H1 (cell line): Measurements from ENCODE around the gene KMT5C. TPM values are rescaled to one million over a fixed set of nuclear protein-coding genes. Genes with fewer than 3 reads are reported as not detected.

Experiments used
- CTCF ChIA-PET: fragments of 300-600 bp; sonication (Branson Sonifier 250); formaldehyde crosslinking; loops from one replicate; lab custom pipeline; 2021; ENCODE audit not compliant: partially characterized antibody; lab: Charles Lee
- POLR2A ChIA-PET: fragments of 300-600 bp; sonication (Branson Sonifier 250); formaldehyde crosslinking; loops from one replicate; lab custom pipeline; 2021; ENCODE audit warnings: inconsistent platforms; ENCODE audit not compliant: partially characterized antibody; lab: Charles Lee
- DNase-seq, 2 experiments: peaks; one replicate each; pipeline versions ENCODE4 v3.0.0 to v3.0.0-alpha.2; 2010 to 2022; ENCODE audit warnings: low spot score in 2 of 2, low read depth in 1 of 2, mixed read lengths in 1 of 2
- FAIRE-seq: peaks from 2 replicates; lab custom pipeline; 2011; peaks lifted over from hg19 to GRCh38; lab: Jason Lieb, UNC
- H2AFZ ChIP-seq: 2 replicates; pipeline ENCODE4 v1.8.1; 2012; ENCODE audit warnings: low read length, inconsistent platforms
- H2AK5ac ChIP-seq: 2 replicates; pipeline ENCODE4 v1.6.1; 2013; ENCODE audit warnings: low read depth, low read length
- H2BK120ac ChIP-seq: replicated peaks from 2 replicates; pipeline ENCODE3; 2013; ENCODE audit warnings: low read depth, low read length, inconsistent platforms
- H2BK12ac ChIP-seq: 2 replicates; pipeline ENCODE4 v1.6.1; 2013; ENCODE audit warnings: low read depth, low read length
- H2BK15ac ChIP-seq: 2 replicates; pipeline ENCODE4 v1.6.1; 2013; ENCODE audit warnings: low read length
- H2BK20ac ChIP-seq: 2 replicates; pipeline ENCODE4 v1.6.1; 2013; ENCODE audit warnings: low read length
- H2BK5ac ChIP-seq: 2 replicates; pipeline ENCODE4 v1.6.1; 2013; ENCODE audit warnings: low read depth, low read length
- H3K14ac ChIP-seq: 2 replicates; pipeline ENCODE4 v1.6.1; 2013; ENCODE audit warnings: inconsistent platforms; ENCODE audit not compliant: insufficient read length
- H3K18ac ChIP-seq: 2 replicates; pipeline ENCODE4 v1.6.1; 2013; ENCODE audit warnings: low read length; ENCODE audit errors: extremely low read depth
- H3K23ac ChIP-seq: 2 replicates; pipeline ENCODE4 v1.6.1; 2013; ENCODE audit warnings: inconsistent platforms; ENCODE audit not compliant: insufficient read length
- H3K23me2 ChIP-seq: 2 replicates; pipeline ENCODE4 v1.6.1; 2013; ENCODE audit warnings: low read depth, low read length
- H3K27ac ChIP-seq: 2 replicates; pipeline ENCODE4 v1.6.1; 2011; ENCODE audit warnings: low read depth, low read length, inconsistent platforms
- H3K27me3 ChIP-seq, 4 experiments: replicated peaks in 1 of 4; 1 replicate in 1 of 4; 2 replicates in 3 of 4; pipeline versions ENCODE4 v1.6.1 to v1.8.1; 2011 to 2013; ENCODE audit warnings: low read length in 3 of 4, mild to moderate bottlenecking in 3 of 4, inconsistent platforms in 2 of 4, mixed read lengths in 2 of 4, moderate library complexity in 1 of 4; ENCODE audit not compliant: control insufficient read depth in 3 of 4, insufficient read depth in 3 of 4; ENCODE audit errors: extremely low read depth in 1 of 4
- H3K36me3 ChIP-seq, 4 experiments: 2 replicates each; pipeline versions ENCODE4 v1.6.1 to v1.8.1; 2011 to 2013; ENCODE audit warnings: mild to moderate bottlenecking in 4 of 4, low read length in 3 of 4, moderate library complexity in 2 of 4, control low read depth in 1 of 4, inconsistent platforms in 1 of 4; ENCODE audit not compliant: insufficient read depth in 4 of 4, control insufficient read depth in 2 of 4
- H3K4ac ChIP-seq: replicated peaks from 2 replicates; pipeline ENCODE3; 2013; ENCODE audit warnings: low read length, low read depth, mixed read lengths, inconsistent platforms; ENCODE audit not compliant: insufficient read length
- H3K4me1 ChIP-seq, 4 experiments: replicated peaks in 1 of 4; 1 replicate in 1 of 4; 2 replicates in 3 of 4; pipeline versions ENCODE4 v1.6.1 to v1.8.1; 2011 to 2013; ENCODE audit warnings: low read length in 3 of 4, inconsistent platforms in 2 of 4, mixed read lengths in 1 of 4; ENCODE audit not compliant: insufficient read depth in 4 of 4, control insufficient read depth in 3 of 4
- H3K4me2 ChIP-seq, 2 experiments: 2 replicates each; pipeline versions ENCODE4 v1.6.1 to v1.8.1; 2011 to 2013; ENCODE audit warnings: low read depth in 2 of 2, low read length in 2 of 2, control low read depth in 1 of 2, inconsistent platforms in 1 of 2, mild to moderate bottlenecking in 1 of 2; ENCODE audit not compliant: insufficient read depth in 1 of 2
- H3K4me3 ChIP-seq, 4 experiments: fragments of 200-600, 300-600 bp in 1 of 4; sonication (generic), shearing (Covaris generic), sonication (Bioruptor Twin) in 1 of 4; 2 replicates each; pipeline versions ENCODE4 v1.5.1 to v1.8.1; 2011 to 2016; ENCODE audit warnings: low read length in 4 of 4, low read depth in 3 of 4, control low read depth in 2 of 4, inconsistent platforms in 2 of 4, mild to moderate bottlenecking in 2 of 4, mixed read lengths in 1 of 4, moderate library complexity in 1 of 4; ENCODE audit not compliant: insufficient read depth in 2 of 4; ENCODE audit errors: extremely low read depth in 1 of 4
- H3K56ac ChIP-seq: replicated peaks from 2 replicates; pipeline ENCODE3; 2013; ENCODE audit warnings: low read depth, mild to moderate bottlenecking, mixed read lengths, low read length, inconsistent platforms; ENCODE audit not compliant: insufficient read length
- H3K79me1 ChIP-seq: 2 replicates; pipeline ENCODE4 v1.6.1; 2013; ENCODE audit warnings: low read depth, low read length, control low read depth
- H3K79me2 ChIP-seq, 2 experiments: 2 replicates each; pipeline versions ENCODE4 v1.6.1 to v1.8.1; 2012 to 2013; ENCODE audit warnings: low read length in 2 of 2, mild to moderate bottlenecking in 2 of 2, inconsistent platforms in 1 of 2; ENCODE audit not compliant: insufficient read depth in 2 of 2, control insufficient read depth in 1 of 2
- H3K9ac ChIP-seq, 4 experiments: replicated peaks in 1 of 4; 1 replicate in 1 of 4; 2 replicates in 3 of 4; pipeline versions ENCODE4 v1.6.1 to v1.8.1; 2011 to 2013; ENCODE audit warnings: low read depth in 3 of 4, low read length in 3 of 4, control low read depth in 2 of 4, mild to moderate bottlenecking in 2 of 4, moderate library complexity in 2 of 4, inconsistent platforms in 1 of 4; ENCODE audit errors: extremely low read depth in 1 of 4
- H3K9me3 ChIP-seq, 2 experiments: 2 replicates each; pipeline versions ENCODE4 v1.6.1 to v1.8.1; 2012 to 2013; ENCODE audit warnings: mild to moderate bottlenecking in 2 of 2, moderate library complexity in 2 of 2, control low read depth in 1 of 2, inconsistent platforms in 1 of 2, low read depth in 1 of 2, low read length in 1 of 2, mixed read lengths in 1 of 2; ENCODE audit not compliant: insufficient read depth in 2 of 2
- H4K20me1 ChIP-seq, 2 experiments: replicated peaks in 1 of 2; 2 replicates each; pipeline versions ENCODE3 to v1.8.1; 2011 to 2013; ENCODE audit warnings: inconsistent platforms in 2 of 2, low read length in 2 of 2, mild to moderate bottlenecking in 1 of 2; ENCODE audit not compliant: insufficient read depth in 2 of 2, control insufficient read depth in 1 of 2
- H4K5ac ChIP-seq: 2 replicates; pipeline ENCODE4 v1.6.1; 2013; ENCODE audit warnings: low read length, low read depth, mixed read lengths, inconsistent platforms; ENCODE audit not compliant: insufficient read length
- H4K8ac ChIP-seq: 2 replicates; pipeline ENCODE4 v1.8.0; 2013; ENCODE audit warnings: mild to moderate bottlenecking, moderate library complexity, low read length, inconsistent platforms; ENCODE audit not compliant: insufficient read depth; ENCODE audit errors: extremely low read depth
- H4K91ac ChIP-seq: replicated peaks from 2 replicates; pipeline ENCODE3; 2013; ENCODE audit warnings: low read length, mixed read lengths, inconsistent platforms; ENCODE audit not compliant: insufficient read length
- CBX5 ChIP-seq: fragments of 300-800, 300-1000 bp; sonication (generic); IDR thresholded peaks from 2 replicates; pipeline ENCODE4 v1.7.1; 2016; ENCODE audit warnings: antibody characterized with exemption, low read length, low read depth
- CEBPB ChIP-seq: IDR thresholded peaks from 2 replicates; pipeline ENCODE4 v1.6.1; 2012; ENCODE audit warnings: low read depth, low read length
- CHD2 ChIP-seq: IDR thresholded peaks from 2 replicates; pipeline ENCODE4 v1.6.1; 2012; ENCODE audit warnings: low read length, improper control_type of control experiment
- EP300 ChIP-seq, 2 experiments: IDR thresholded peaks; 1 replicate in 1 of 2; 2 replicates in 1 of 2; pipeline ENCODE4 v1.6.1; 2011 to 2012; ENCODE audit warnings: low read depth in 2 of 2, low read length in 2 of 2, mild to moderate bottlenecking in 2 of 2, borderline replicate concordance in 1 of 2, inconsistent platforms in 1 of 2, moderate library complexity in 1 of 2
- KDM5A ChIP-seq: fragments of 200-600 bp; IDR thresholded peaks from 2 replicates; pipeline ENCODE4 v1.7.1; 2012; ENCODE audit warnings: mild to moderate bottlenecking, low read length, inconsistent platforms, mixed read lengths
- POLR2A ChIP-seq, 2 experiments: IDR thresholded peaks; 1 replicate in 1 of 2; 2 replicates in 1 of 2; pipeline ENCODE4 v1.6.1; 2011; ENCODE audit warnings: low read depth in 2 of 2, low read length in 2 of 2, mild to moderate bottlenecking in 2 of 2; ENCODE audit errors: control extremely low read depth in 1 of 2
- RBBP5 ChIP-seq: IDR thresholded peaks from 2 replicates; pipeline ENCODE4 v1.7.1; 2012; ENCODE audit warnings: low read depth, mild to moderate bottlenecking, inconsistent platforms, low read length, moderate library complexity, borderline replicate concordance
- RXRA ChIP-seq: IDR thresholded peaks from 2 replicates; pipeline ENCODE4 v1.6.1; 2011; ENCODE audit warnings: low read depth, mild to moderate bottlenecking, low read length, moderate library complexity; ENCODE audit not compliant: insufficient read depth
- USF2 ChIP-seq: IDR thresholded peaks from 2 replicates; pipeline ENCODE4 v1.6.1; 2011; ENCODE audit warnings: low read length, improper control_type of control experiment
- WGBS, 2 experiments: shearing (Covaris generic) in 1 of 2; methylation state at CpG; one replicate each; pipeline versions ENCODE4 v1.1.6 to v1.1.7; 2013 to 2015; ENCODE audit warnings: low lambda C conversion rate in 2 of 2, mixed read lengths in 2 of 2, inconsistent platforms in 1 of 2, low coverage in 1 of 2, missing lambda C conversion rate in 1 of 2; ENCODE audit not compliant: insufficient replicate concordance in 2 of 2, insufficient coverage in 1 of 2, insufficient read length in 1 of 2; ENCODE audit errors: extremely low coverage in 1 of 2, missing lambda C conversion rate in 1 of 2; 5-methylcytosine and 5-hydroxymethylcytosine counted together
- polyA plus RNA-seq, 7 experiments: library from polyadenylated mRNA; depleted of rRNA in 3 of 7; stranded (reverse) in 5 of 7; unstranded in 2 of 7; fragments of >200 nt in 5 of 7; fragments of 200-250 nt in 2 of 7; gene quantifications; 1 replicate in 5 of 7; 2 replicates in 1 of 7; 4 replicates in 1 of 7; pipeline versions ENCODE4 v1.2.1 to v1.2.3, GENCODE V29; 2011 to 2013; ENCODE audit warnings: missing spikeins in 2 of 7, mixed read lengths in 2 of 7
- total RNA-seq: library from RNA; stranded (reverse); fragmentation: NEBNext Ultra II Directional; extraction: Animal tissue kit (Norgen Biotek cat#: 25700); gene quantifications from 2 replicates; pipeline ENCODE4 v1.2.1, GENCODE V29; 2021

KMT5C gene
- total and polyA plus RNA-seq, 2 of the 8 experiments (the other 6 are each of a cell fraction or from before 2014, with no cell fraction given), result 24.9 to 31.5 TPM

DNA sequence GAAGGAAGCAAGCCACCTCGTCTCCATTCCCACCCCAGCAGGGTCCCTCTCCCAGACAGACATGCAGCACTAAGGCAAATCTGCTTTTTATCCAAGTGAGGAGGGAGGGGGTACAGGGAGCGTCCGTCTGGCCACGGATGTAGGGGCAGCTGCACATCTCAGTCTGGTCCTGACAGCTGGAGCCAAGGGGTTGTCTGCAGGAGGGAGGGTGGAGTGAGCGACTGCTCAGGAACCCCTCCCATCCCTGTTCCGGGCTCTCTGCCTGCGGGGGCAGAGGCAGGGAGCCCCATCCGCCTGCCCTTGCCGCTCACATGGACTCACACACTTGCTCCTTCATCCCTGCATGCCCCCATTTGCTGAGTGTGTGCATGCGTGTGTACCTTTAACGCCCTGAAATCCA, 39.5 kb downstream of the KMT5C start:
- Histone ChIP-seq H3K79me1 (peaks cover 5% of the 10 kb centered on the region; the same call in 1 of the 2 replicates), H3K4me2 (no peak overlapping the region; a peak in 1 of 4 replicates), H4K20me1 (peaks cover 0 to 12% of the 10 kb centered on the region in 2 experiments), H3K9me3 (no peaks in the 10 kb centered on the region), H2BK5ac (no peak overlapping the region), H4K91ac (peak overlapping the region; percentile 65), H3K9ac (no peak overlapping the region), H3K18ac (no peak overlapping the region), H3K27me3 (peaks cover 0 to 18% (median 15%) of the 10 kb centered on the region in 4 experiments; a peak in 4 of 7 replicates), H3K4me1 (peaks cover 5 to 42% (median 27%) of the 10 kb centered on the region in 4 experiments), H2BK15ac (peak overlapping the region; percentile 96), H2BK120ac (no peak overlapping the region), H3K4ac (peak overlapping the region; percentile 53), H3K27ac (no peak overlapping the region), H3K23ac (no peak overlapping the region), H4K5ac (no peak overlapping the region), H3K36me3 (no peaks in the 10 kb centered on the region), H3K14ac (no peak overlapping the region), H3K56ac (no peak overlapping the region), H3K23me2 (peaks cover 26% of the 10 kb centered on the region), H2BK12ac (0 out of 2 replicates have a peak overlapping the region, but pooled peaks have one; percentile 19), H3K4me3 (no peak overlapping the region), H3K79me2 (no peaks in the 10 kb centered on the region), H2AFZ (no peak overlapping the region), H2AK5ac (no peak overlapping the region), H2BK20ac (no peak overlapping the region), H4K8ac (no peak overlapping the region)
- DNase-seq, result no peak
- FAIRE-seq, result no peak
- ChIA-PET CTCF (interaction anchor here (1.1 to 1.6 kb wide), 3 partner anchors 10 to 78 kb away, joined by 3 read pairs; no protein-coding TSS in a partner anchor), POLR2A (interaction anchor here (0.6 to 5.6 kb wide), 9 partner anchors 10 to 45 kb away, joined by 3 to 57 read pairs (median 4); partner anchors contain the start of genes KMT5C and UBE2S)
- WGBS, 2 experiments, result 66% methylated on average over 11 of the region's 11 CpGs; no CpG with 5 or more reads in 1 of the 2 experiments
- TF ChIP-seq EP300 (IDR thresholded peaks at IDR 0.05; ENCODE audit: borderline replicate concordance in 1 of 2, low read depth in 2 of 2, low read length in 2 of 2) (no peak), CBX5 (no peak), CEBPB (no peak), POLR2A (IDR thresholded peaks at IDR 0.05; ENCODE audit: control extremely low read depth in 1 of 2, low read depth in 2 of 2, low read length in 2 of 2) (no peak), RBBP5 (no peak), USF2 (no peak), CHD2 (no peak), KDM5A (no peak), RXRA (no peak)
